ENCODE data around the gene GPRC6A.

GPRC6A gene

DNA sequence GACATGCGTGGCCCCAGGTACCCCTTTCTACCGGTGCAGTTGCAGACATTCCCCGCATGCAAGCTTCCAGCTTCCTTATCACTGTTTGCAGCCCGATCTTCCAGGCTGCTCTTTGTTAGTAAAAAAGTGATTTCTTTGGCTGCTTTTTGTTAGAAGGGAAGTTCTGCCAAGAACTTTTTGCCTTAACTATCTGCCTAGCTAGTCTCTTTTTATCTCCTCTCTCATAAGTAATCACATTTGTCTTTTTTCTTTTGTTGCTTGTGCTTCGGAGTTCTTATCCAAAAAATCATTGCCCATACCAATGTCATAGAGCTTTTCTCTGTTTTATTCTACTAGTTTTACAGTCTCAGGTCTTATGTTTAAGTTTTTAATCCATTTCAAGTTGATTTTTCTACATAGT is 83.7 kb downstream of the GPRC6A start:
- no peak overlapping the region for H2AFZ ChIP-seq (ENCODE audit: low read length)
- H3K27ac ChIP-seq (ENCODE audit: low read depth, low read length, poor library complexity, severe bottlenecking): no peak overlapping the region
- no peaks in the 10 kb centered on the region for H3K4me1 ChIP-seq (ENCODE audit: insufficient read depth, low read length, severe bottlenecking)
- H3K4me2 ChIP-seq (ENCODE audit: low read length): no peak overlapping the region
- no peaks in the 10 kb centered on the region for H3K9me3 ChIP-seq (ENCODE audit: low read length)
- no peaks in the 10 kb centered on the region for H3F3A ChIP-seq (ENCODE audit: insufficient read depth, low read length)
- no peaks in the 10 kb centered on the region for H3K36me3 ChIP-seq (ENCODE audit: insufficient read depth, low read length)
- no peak overlapping the region for H3K4me3 ChIP-seq (ENCODE audit: low read depth, low read length, poor library complexity, severe bottlenecking)
- H3K79me2 ChIP-seq (ENCODE audit: insufficient read depth, low read length): no peaks in the 10 kb centered on the region
- H4K20me1 ChIP-seq (ENCODE audit: insufficient read depth, low read length): no peaks in the 10 kb centered on the region
- no peak for TF ChIP-seq EZH2 (IDR thresholded peaks at IDR 0.05; ENCODE audit: borderline replicate concordance, low read length)
- TF ChIP-seq, protein P1, sequence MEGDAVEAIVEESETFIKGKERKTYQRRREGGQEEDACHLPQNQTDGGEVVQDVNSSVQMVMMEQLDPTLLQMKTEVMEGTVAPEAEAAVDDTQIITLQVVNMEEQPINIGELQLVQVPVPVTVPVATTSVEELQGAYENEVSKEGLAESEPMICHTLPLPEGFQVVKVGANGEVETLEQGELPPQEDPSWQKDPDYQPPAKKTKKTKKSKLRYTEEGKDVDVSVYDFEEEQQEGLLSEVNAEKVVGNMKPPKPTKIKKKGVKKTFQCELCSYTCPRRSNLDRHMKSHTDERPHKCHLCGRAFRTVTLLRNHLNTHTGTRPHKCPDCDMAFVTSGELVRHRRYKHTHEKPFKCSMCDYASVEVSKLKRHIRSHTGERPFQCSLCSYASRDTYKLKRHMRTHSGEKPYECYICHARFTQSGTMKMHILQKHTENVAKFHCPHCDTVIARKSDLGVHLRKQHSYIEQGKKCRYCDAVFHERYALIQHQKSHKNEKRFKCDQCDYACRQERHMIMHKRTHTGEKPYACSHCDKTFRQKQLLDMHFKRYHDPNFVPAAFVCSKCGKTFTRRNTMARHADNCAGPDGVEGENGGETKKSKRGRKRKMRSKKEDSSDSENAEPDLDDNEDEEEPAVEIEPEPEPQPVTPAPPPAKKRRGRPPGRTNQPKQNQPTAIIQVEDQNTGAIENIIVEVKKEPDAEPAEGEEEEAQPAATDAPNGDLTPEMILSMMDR (IDR thresholded peaks at IDR 0.05; ENCODE audit: low read length): no peak
- H3K27me3 ChIP-seq (ENCODE audit: insufficient read depth, low read length): no peaks in the 10 kb centered on the region
- no peak overlapping the region for H3K9ac ChIP-seq (ENCODE audit: low read length)
- no peaks in the 10 kb centered on the region for H3K9me2 ChIP-seq (ENCODE audit: low read depth, low read length)
